H1 (cell line): ENCODE measurements around the gene CHST13. TPM values are rescaled to one million over a fixed set of nuclear protein-coding genes. Genes with fewer than 3 reads are reported as not detected.

Source experiments
- CBX8 ChIP-seq: fragments of 300-800, 300-1000 bp; sonication (generic); IDR thresholded peaks from 2 replicates; pipeline ENCODE4 v1.7.1; 2016; ENCODE audit warnings: low read depth, low read length, borderline replicate concordance
- CTBP2 ChIP-seq: IDR thresholded peaks from 2 replicates; pipeline ENCODE4 v1.7.0; 2011; ENCODE audit warnings: borderline replicate concordance, mild to moderate bottlenecking, moderate library complexity, mixed read lengths, low read length; ENCODE audit not compliant: insufficient read depth, insufficient read length
- EGR1 ChIP-seq: IDR thresholded peaks from 2 replicates; pipeline ENCODE4 v1.6.1; 2011; ENCODE audit warnings: low read depth, low read length, borderline replicate concordance
- RFX5 ChIP-seq: IDR thresholded peaks from 2 replicates; pipeline ENCODE4 v1.6.1; 2011; ENCODE audit warnings: low read depth, low read length, improper control_type of control experiment, borderline replicate concordance
- RNF2 ChIP-seq: fragments of 200-900, 300-1000 bp; sonication (generic); IDR thresholded peaks from 2 replicates; pipeline ENCODE4 v1.7.1; 2016; ENCODE audit warnings: borderline replicate concordance, low read depth, mild to moderate bottlenecking, antibody characterized with exemption, low read length; ENCODE audit not compliant: poor library complexity, severe bottlenecking; ENCODE audit errors: missing control alignments
- SP4 ChIP-seq: IDR thresholded peaks from 2 replicates; pipeline ENCODE4 v1.6.1; 2012; ENCODE audit warnings: low read length, inconsistent platforms
- polyA plus RNA-seq, 7 experiments: library from polyadenylated mRNA; depleted of rRNA in 3 of 7; stranded (reverse) in 5 of 7; unstranded in 2 of 7; fragments of >200 nt in 5 of 7; fragments of 200-250 nt in 2 of 7; gene quantifications; 1 replicate in 5 of 7; 2 replicates in 1 of 7; 4 replicates in 1 of 7; pipeline versions ENCODE4 v1.2.1 to v1.2.3, GENCODE V29; 2011 to 2013; ENCODE audit warnings: missing spikeins in 2 of 7, mixed read lengths in 2 of 7
- total RNA-seq: library from RNA; stranded (reverse); fragmentation: NEBNext Ultra II Directional; extraction: Animal tissue kit (Norgen Biotek cat#: 25700); gene quantifications from 2 replicates; pipeline ENCODE4 v1.2.1, GENCODE V29; 2021
- TF ChIP-seq, protein P1 (sequence below): fragments of 300-600 bp; sonication (generic); IDR thresholded peaks from 2 replicates; pipeline ENCODE4 v1.7.1; 2012; ENCODE audit warnings: low read length, moderate library complexity, mild to moderate bottlenecking, inconsistent platforms; ENCODE audit not compliant: insufficient replicate concordance

CHST13 gene
- total and polyA plus RNA-seq, 2 of the 8 experiments (the other 6 are each of a cell fraction or from before 2014, with no cell fraction given) = 5.4 to 11.7 TPM

- TF ChIP-seq, protein P1, sequence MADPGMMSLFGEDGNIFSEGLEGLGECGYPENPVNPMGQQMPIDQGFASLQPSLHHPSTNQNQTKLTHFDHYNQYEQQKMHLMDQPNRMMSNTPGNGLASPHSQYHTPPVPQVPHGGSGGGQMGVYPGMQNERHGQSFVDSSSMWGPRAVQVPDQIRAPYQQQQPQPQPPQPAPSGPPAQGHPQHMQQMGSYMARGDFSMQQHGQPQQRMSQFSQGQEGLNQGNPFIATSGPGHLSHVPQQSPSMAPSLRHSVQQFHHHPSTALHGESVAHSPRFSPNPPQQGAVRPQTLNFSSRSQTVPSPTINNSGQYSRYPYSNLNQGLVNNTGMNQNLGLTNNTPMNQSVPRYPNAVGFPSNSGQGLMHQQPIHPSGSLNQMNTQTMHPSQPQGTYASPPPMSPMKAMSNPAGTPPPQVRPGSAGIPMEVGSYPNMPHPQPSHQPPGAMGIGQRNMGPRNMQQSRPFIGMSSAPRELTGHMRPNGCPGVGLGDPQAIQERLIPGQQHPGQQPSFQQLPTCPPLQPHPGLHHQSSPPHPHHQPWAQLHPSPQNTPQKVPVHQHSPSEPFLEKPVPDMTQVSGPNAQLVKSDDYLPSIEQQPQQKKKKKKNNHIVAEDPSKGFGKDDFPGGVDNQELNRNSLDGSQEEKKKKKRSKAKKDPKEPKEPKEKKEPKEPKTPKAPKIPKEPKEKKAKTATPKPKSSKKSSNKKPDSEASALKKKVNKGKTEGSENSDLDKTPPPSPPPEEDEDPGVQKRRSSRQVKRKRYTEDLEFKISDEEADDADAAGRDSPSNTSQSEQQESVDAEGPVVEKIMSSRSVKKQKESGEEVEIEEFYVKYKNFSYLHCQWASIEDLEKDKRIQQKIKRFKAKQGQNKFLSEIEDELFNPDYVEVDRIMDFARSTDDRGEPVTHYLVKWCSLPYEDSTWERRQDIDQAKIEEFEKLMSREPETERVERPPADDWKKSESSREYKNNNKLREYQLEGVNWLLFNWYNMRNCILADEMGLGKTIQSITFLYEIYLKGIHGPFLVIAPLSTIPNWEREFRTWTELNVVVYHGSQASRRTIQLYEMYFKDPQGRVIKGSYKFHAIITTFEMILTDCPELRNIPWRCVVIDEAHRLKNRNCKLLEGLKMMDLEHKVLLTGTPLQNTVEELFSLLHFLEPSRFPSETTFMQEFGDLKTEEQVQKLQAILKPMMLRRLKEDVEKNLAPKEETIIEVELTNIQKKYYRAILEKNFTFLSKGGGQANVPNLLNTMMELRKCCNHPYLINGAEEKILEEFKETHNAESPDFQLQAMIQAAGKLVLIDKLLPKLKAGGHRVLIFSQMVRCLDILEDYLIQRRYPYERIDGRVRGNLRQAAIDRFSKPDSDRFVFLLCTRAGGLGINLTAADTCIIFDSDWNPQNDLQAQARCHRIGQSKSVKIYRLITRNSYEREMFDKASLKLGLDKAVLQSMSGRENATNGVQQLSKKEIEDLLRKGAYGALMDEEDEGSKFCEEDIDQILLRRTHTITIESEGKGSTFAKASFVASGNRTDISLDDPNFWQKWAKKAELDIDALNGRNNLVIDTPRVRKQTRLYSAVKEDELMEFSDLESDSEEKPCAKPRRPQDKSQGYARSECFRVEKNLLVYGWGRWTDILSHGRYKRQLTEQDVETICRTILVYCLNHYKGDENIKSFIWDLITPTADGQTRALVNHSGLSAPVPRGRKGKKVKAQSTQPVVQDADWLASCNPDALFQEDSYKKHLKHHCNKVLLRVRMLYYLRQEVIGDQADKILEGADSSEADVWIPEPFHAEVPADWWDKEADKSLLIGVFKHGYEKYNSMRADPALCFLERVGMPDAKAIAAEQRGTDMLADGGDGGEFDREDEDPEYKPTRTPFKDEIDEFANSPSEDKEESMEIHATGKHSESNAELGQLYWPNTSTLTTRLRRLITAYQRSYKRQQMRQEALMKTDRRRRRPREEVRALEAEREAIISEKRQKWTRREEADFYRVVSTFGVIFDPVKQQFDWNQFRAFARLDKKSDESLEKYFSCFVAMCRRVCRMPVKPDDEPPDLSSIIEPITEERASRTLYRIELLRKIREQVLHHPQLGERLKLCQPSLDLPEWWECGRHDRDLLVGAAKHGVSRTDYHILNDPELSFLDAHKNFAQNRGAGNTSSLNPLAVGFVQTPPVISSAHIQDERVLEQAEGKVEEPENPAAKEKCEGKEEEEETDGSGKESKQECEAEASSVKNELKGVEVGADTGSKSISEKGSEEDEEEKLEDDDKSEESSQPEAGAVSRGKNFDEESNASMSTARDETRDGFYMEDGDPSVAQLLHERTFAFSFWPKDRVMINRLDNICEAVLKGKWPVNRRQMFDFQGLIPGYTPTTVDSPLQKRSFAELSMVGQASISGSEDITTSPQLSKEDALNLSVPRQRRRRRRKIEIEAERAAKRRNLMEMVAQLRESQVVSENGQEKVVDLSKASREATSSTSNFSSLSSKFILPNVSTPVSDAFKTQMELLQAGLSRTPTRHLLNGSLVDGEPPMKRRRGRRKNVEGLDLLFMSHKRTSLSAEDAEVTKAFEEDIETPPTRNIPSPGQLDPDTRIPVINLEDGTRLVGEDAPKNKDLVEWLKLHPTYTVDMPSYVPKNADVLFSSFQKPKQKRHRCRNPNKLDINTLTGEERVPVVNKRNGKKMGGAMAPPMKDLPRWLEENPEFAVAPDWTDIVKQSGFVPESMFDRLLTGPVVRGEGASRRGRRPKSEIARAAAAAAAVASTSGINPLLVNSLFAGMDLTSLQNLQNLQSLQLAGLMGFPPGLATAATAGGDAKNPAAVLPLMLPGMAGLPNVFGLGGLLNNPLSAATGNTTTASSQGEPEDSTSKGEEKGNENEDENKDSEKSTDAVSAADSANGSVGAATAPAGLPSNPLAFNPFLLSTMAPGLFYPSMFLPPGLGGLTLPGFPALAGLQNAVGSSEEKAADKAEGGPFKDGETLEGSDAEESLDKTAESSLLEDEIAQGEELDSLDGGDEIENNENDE = no peak
- TF ChIP-seq EGR1 (no peak), RNF2 (no peak), CBX8 (no peak), RFX5 (no peak), SP4 (no peak), CTBP2 (no peak)
Measured at GRCh38 chr3:126512026-126512425, 11.9 kb upstream of the CHST13 start (continued).
